Astrocyte (in vitro differentiated cells and primary cell): ENCODE results near the gene GDF11. TPM values are rescaled to one million over a fixed set of nuclear protein-coding genes. Genes with fewer than 3 reads are reported as not detected.

ENCODE experiments used
- DNase-seq: peaks from one replicate; pipeline ENCODE4 v3.0.0-alpha.2; 2010; ENCODE audit warnings: low read depth
- FAIRE-seq: peaks from 2 replicates; lab custom pipeline; 2011; peaks lifted over from hg19 to GRCh38; lab: Jason Lieb, UNC
- H2AFZ ChIP-seq: 2 replicates; pipeline ENCODE4 v1.6.0; 2012; ENCODE audit warnings: low read depth, low read length, inconsistent platforms
- H3K27ac ChIP-seq: 2 replicates; pipeline ENCODE4 v1.5.1; 2011; ENCODE audit warnings: low read depth, low read length, inconsistent platforms
- H3K27me3 ChIP-seq: 2 replicates; pipeline ENCODE4 v1.6.0; 2011; ENCODE audit warnings: low read length, inconsistent platforms; ENCODE audit not compliant: insufficient read depth
- H3K36me3 ChIP-seq: 2 replicates; pipeline ENCODE4 v1.5.1; 2011; ENCODE audit warnings: low read length, inconsistent platforms; ENCODE audit not compliant: insufficient read depth
- H3K4me1 ChIP-seq: 2 replicates; pipeline ENCODE4 v1.5.1; 2011; ENCODE audit warnings: low read length, inconsistent platforms; ENCODE audit not compliant: insufficient read depth
- H3K4me2 ChIP-seq: 2 replicates; pipeline ENCODE4 v1.6.0; 2012; ENCODE audit warnings: low read length, inconsistent platforms
- H3K4me3 ChIP-seq: 2 replicates; pipeline ENCODE4 v1.5.1; 2011; ENCODE audit warnings: low read depth, mild to moderate bottlenecking, low read length, inconsistent platforms; ENCODE audit not compliant: insufficient read depth
- H3K79me2 ChIP-seq: 2 replicates; pipeline ENCODE4 v1.6.0; 2012; ENCODE audit warnings: mild to moderate bottlenecking, low read length, inconsistent platforms; ENCODE audit not compliant: insufficient read depth
- H3K9ac ChIP-seq: 2 replicates; pipeline ENCODE4 v1.6.0; 2012; ENCODE audit warnings: mild to moderate bottlenecking, low read length, inconsistent platforms
- H3K9me3 ChIP-seq: 2 replicates; pipeline ENCODE4 v1.5.1; 2012; ENCODE audit warnings: low read depth, mild to moderate bottlenecking, low read length, inconsistent platforms; ENCODE audit not compliant: insufficient read depth
- H4K20me1 ChIP-seq: 2 replicates; pipeline ENCODE4 v1.6.0; 2012; ENCODE audit warnings: low read length, inconsistent platforms; ENCODE audit not compliant: insufficient read depth
- H3K27ac Mint-ChIP-seq: one replicate; pipeline ENCODE4 v1.8.0; 2021; ENCODE audit warnings: mild to moderate bottlenecking, mixed read lengths; ENCODE audit not compliant: unreplicated experiment
- H3K27me3 Mint-ChIP-seq: one replicate; pipeline ENCODE4 v1.8.0; 2021; ENCODE audit warnings: low read depth, mixed read lengths; ENCODE audit not compliant: unreplicated experiment
- H3K36me3 Mint-ChIP-seq: one replicate; pipeline ENCODE4 v1.8.0; 2021; ENCODE audit warnings: low read depth, mixed read lengths; ENCODE audit not compliant: unreplicated experiment
- H3K4me1 Mint-ChIP-seq: one replicate; pipeline ENCODE4 v1.8.0; 2021; ENCODE audit warnings: low read depth, mixed read lengths; ENCODE audit not compliant: unreplicated experiment
- H3K4me3 Mint-ChIP-seq: one replicate; pipeline ENCODE4 v1.8.0; 2021; ENCODE audit warnings: mild to moderate bottlenecking, moderate library complexity, mixed read lengths; ENCODE audit not compliant: unreplicated experiment
- H3K9me3 Mint-ChIP-seq: one replicate; pipeline ENCODE4 v1.8.0; 2021; ENCODE audit warnings: mild to moderate bottlenecking, mixed read lengths; ENCODE audit not compliant: unreplicated experiment
- CTCF ChIP-seq: IDR thresholded peaks from 2 replicates; pipeline ENCODE4 v1.5.1; 2011; ENCODE audit warnings: low read depth, mild to moderate bottlenecking, inconsistent platforms, low read length, moderate library complexity; ENCODE audit not compliant: insufficient read depth
- EZH2 ChIP-seq: IDR thresholded peaks from 2 replicates; pipeline ENCODE4 v1.6.1; 2012; ENCODE audit warnings: mild to moderate bottlenecking, low read length, inconsistent platforms; ENCODE audit not compliant: insufficient read depth
- total RNA-seq: library from RNA; stranded (reverse); gene quantifications from 2 replicates; pipeline ENCODE4 v1.2.1, GENCODE V29; 2021

Gene GDF11
- total RNA-seq, 1 donor from 2014 or later = 28.9 TPM

- Mint-ChIP-seq H3K9me3 (no peaks in the 10 kb centered on the region), H3K27me3 (peaks cover 33% of the 10 kb centered on the region), H3K27ac (peak within 1 kb of the TSS; percentile 47), H3K4me1 (peaks cover 23% of the 10 kb centered on the region), H3K36me3 (no peaks in the 10 kb centered on the region), H3K4me3 (peak within 1 kb of the TSS; percentile 85)
- Histone ChIP-seq H3K4me2 (peak within 1 kb of the TSS; percentile 90), H3K4me1 (peaks cover 20% of the 10 kb centered on the region), H3K27ac (no peak within 1 kb of the TSS), H3K4me3 (peak within 1 kb of the TSS; percentile 55), H2AFZ (peak within 1 kb of the TSS; percentile 76), H3K36me3 (no peaks in the 10 kb centered on the region), H3K79me2 (peaks cover 32% of the 10 kb centered on the region), H3K9ac (peak within 1 kb of the TSS; percentile 33), H4K20me1 (no peaks in the 10 kb centered on the region), H3K27me3 (peaks cover 3% of the 10 kb centered on the region), H3K9me3 (no peaks in the 10 kb centered on the region)
- no peak for FAIRE-seq
- DNase-seq = no peak
- no peak for TF ChIP-seq EZH2
- TF ChIP-seq CTCF = no peak
Measured at GRCh38 chr12:55707841-55708694, 34.9 kb upstream of the GDF11 start, which contains the start of gene ITGA7. Gene ITGA7, minus strand, starts transcription at chr12:55707904. Its CDS starts 222 bp downstream, at chr12:55707682.

- H2AFZ ChIP-seq = peak overlapping the region; percentile 22
- H3K27me3 Mint-ChIP-seq = peaks cover 35% of the 10 kb centered on the region
- H3K9ac ChIP-seq = peak overlapping the region; percentile 21
Measured at GRCh38 chr12:55708695-55709233, 34.2 kb upstream of the GDF11 start.

More at GRCh38 chr12:55708695-55709233, 34.2 kb upstream of the GDF11 start:
- peaks cover 25% of the 10 kb centered on the region for H3K79me2 ChIP-seq
- peaks cover 22% of the 10 kb centered on the region for H3K4me1 Mint-ChIP-seq
- H3K9me3 ChIP-seq = no peaks in the 10 kb centered on the region
- H3K27ac Mint-ChIP-seq = peak overlapping the region; percentile 47
- H3K4me1 ChIP-seq = peaks cover 22% of the 10 kb centered on the region
- FAIRE-seq = no peak
- no peaks in the 10 kb centered on the region for H3K9me3 Mint-ChIP-seq
- TF ChIP-seq EZH2 (no peak), CTCF (no peak)
- H3K36me3 Mint-ChIP-seq = no peaks in the 10 kb centered on the region
- H3K27me3 ChIP-seq = peaks cover 3% of the 10 kb centered on the region
- H3K4me3 ChIP-seq = no peak overlapping the region
- H3K4me3 Mint-ChIP-seq = peak overlapping the region; percentile 85
- H3K36me3 ChIP-seq = no peaks in the 10 kb centered on the region
- H3K4me2 ChIP-seq = peak overlapping the region; percentile 90
- H3K27ac ChIP-seq = no peak overlapping the region
- no peaks in the 10 kb centered on the region for H4K20me1 ChIP-seq
- no peak for DNase-seq
